Endothelial cell of umbilical vein (primary cell): ENCODE measurements around the gene SPDL1. TPM values are rescaled to one million over a fixed set of nuclear protein-coding genes. Genes with fewer than 3 reads are reported as not detected.
A peak's percentile ranks its signal among the peaks of the same experiment; 100 is the strongest.

Experiments
- BruUV-seq: library from RNA; stranded (reverse); fragments of 400-500 nt; replicated peaks from 2 replicates; lab custom pipeline; 2021; lab: Mats Ljungman, UMichigan
- CTCF ChIA-PET: fragments of 300-600, 350-600 bp; sonication (Branson Sonifier 250); formaldehyde crosslinking; loops from one replicate; lab custom pipeline; 2021; ENCODE audit warnings: antibody characterized with exemption, inconsistent platforms; lab: Charles Lee
- POLR2A ChIA-PET: fragments of 300-600, 350-600 bp; sonication (Branson Sonifier 250); formaldehyde crosslinking; loops from one replicate; lab custom pipeline; 2021; ENCODE audit warnings: antibody characterized with exemption, inconsistent platforms; lab: Charles Lee
- DNase-seq: peaks from one replicate; pipeline ENCODE4 v3.0.0-alpha.2; 2011; ENCODE audit warnings: low read depth, low spot score
- FAIRE-seq: peaks from 2 replicates; lab custom pipeline; 2011; peaks lifted over from hg19 to GRCh38; lab: Jason Lieb, UNC
- H2AFZ ChIP-seq: 2 replicates; pipeline ENCODE4 v1.6.0; 2012; ENCODE audit warnings: low read depth, low read length, control low read depth, inconsistent platforms
- H3K27ac ChIP-seq: 2 replicates; pipeline ENCODE4 v1.5.1; 2011; ENCODE audit warnings: low read depth, mild to moderate bottlenecking, control low read depth, low read length, moderate library complexity; ENCODE audit not compliant: insufficient read depth
- H3K27me3 ChIP-seq, 2 experiments: 2 replicates each; pipeline versions ENCODE4 v1.6.0 to v1.6.1; 2011; ENCODE audit warnings: low read length in 2 of 2, mixed read lengths in 1 of 2; ENCODE audit not compliant: control insufficient read depth in 2 of 2, insufficient read depth in 2 of 2
- H3K36me3 ChIP-seq, 2 experiments: 2 replicates in 1 of 2; 3 replicates in 1 of 2; pipeline ENCODE4 v1.5.1; 2011; ENCODE audit warnings: low read length in 2 of 2, mild to moderate bottlenecking in 1 of 2, moderate library complexity in 1 of 2; ENCODE audit not compliant: control insufficient read depth in 2 of 2, insufficient read depth in 2 of 2; ENCODE audit errors: extremely low read depth in 1 of 2
- H3K4me1 ChIP-seq: 3 replicates; pipeline ENCODE4 v1.5.1; 2011; ENCODE audit warnings: mild to moderate bottlenecking, low read length; ENCODE audit not compliant: control insufficient read depth, insufficient read depth; ENCODE audit errors: extremely low read depth
- H3K4me2 ChIP-seq: 2 replicates; pipeline ENCODE4 v1.6.1; 2011; ENCODE audit warnings: low read length, control low read depth, mixed read lengths; ENCODE audit not compliant: insufficient read depth
- H3K4me3 ChIP-seq, 3 experiments: fragments of 200-600 bp in 1 of 3; sonication (generic), shearing (Covaris generic) in 1 of 3; replicated peaks in 1 of 3; 2 replicates each; pipeline ENCODE4 v1.5.1; 2011 to 2016; ENCODE audit warnings: control low read depth in 3 of 3, low read length in 3 of 3, mild to moderate bottlenecking in 2 of 3, inconsistent platforms in 1 of 3, low read depth in 1 of 3, moderate library complexity in 1 of 3; ENCODE audit not compliant: insufficient read depth in 1 of 3
- H3K79me2 ChIP-seq: 2 replicates; pipeline ENCODE4 v1.6.0; 2012; ENCODE audit warnings: low read length, inconsistent platforms; ENCODE audit not compliant: control insufficient read depth, insufficient read depth
- H3K9ac ChIP-seq: replicated peaks from 2 replicates; pipeline ENCODE3; 2011; ENCODE audit warnings: low read length, control low read depth; ENCODE audit not compliant: insufficient read depth; ENCODE audit errors: extremely low read depth
- H3K9me1 ChIP-seq: replicated peaks from 3 replicates; pipeline ENCODE4 v1.6.0; 2011; ENCODE audit warnings: mild to moderate bottlenecking, low read length; ENCODE audit not compliant: control insufficient read depth, insufficient read depth; ENCODE audit errors: extremely low read depth
- H3K9me3 ChIP-seq: replicated peaks from 2 replicates; pipeline ENCODE4 v1.5.1; 2012; ENCODE audit warnings: low read length, inconsistent platforms; ENCODE audit not compliant: control insufficient read depth, insufficient read depth
- H4K20me1 ChIP-seq: replicated peaks from 2 replicates; pipeline ENCODE3; 2011; ENCODE audit warnings: mild to moderate bottlenecking, low read length; ENCODE audit not compliant: control insufficient read depth, insufficient read depth; ENCODE audit errors: extremely low read depth
- EZH2 ChIP-seq: IDR thresholded peaks from 2 replicates; pipeline ENCODE4 v1.6.1; 2012; ENCODE audit warnings: borderline replicate concordance, low read depth, mild to moderate bottlenecking, moderate library complexity, low read length, inconsistent platforms; ENCODE audit not compliant: severe bottlenecking
- FOS ChIP-seq: IDR thresholded peaks from 2 replicates; pipeline ENCODE4 v1.6.1; 2011; ENCODE audit warnings: mild to moderate bottlenecking, low read length, moderate library complexity, borderline replicate concordance; ENCODE audit not compliant: insufficient read depth
- GATA2 ChIP-seq: IDR thresholded peaks from 2 replicates; pipeline ENCODE4 v1.7.0; 2011; ENCODE audit warnings: low read depth, mild to moderate bottlenecking, moderate library complexity, mixed read lengths, low read length; ENCODE audit not compliant: insufficient read length, insufficient read depth
- JUN ChIP-seq: IDR thresholded peaks from 2 replicates; pipeline ENCODE4 v1.6.1; 2011; ENCODE audit warnings: borderline replicate concordance, low read depth; ENCODE audit not compliant: insufficient read length, insufficient read depth
- MYC ChIP-seq: IDR thresholded peaks from one replicate; pipeline ENCODE4 v1.6.1; 2011; ENCODE audit warnings: mild to moderate bottlenecking, low read depth, low read length
- POLR2A ChIP-seq: IDR thresholded peaks from 2 replicates; pipeline ENCODE4 v1.6.1; 2012; ENCODE audit warnings: low read depth, mild to moderate bottlenecking, control low read depth, low read length
- POLR2AphosphoS5 ChIP-seq: IDR thresholded peaks from 2 replicates; pipeline ENCODE4 v1.6.1; 2012; ENCODE audit warnings: low read depth, mild to moderate bottlenecking, control low read depth, low read length, moderate library complexity; ENCODE audit not compliant: insufficient read depth
- dilution Hi-C: fragments of 300-500 bp; cut with MboI; formaldehyde crosslinking; loops from one replicate; pipeline ENCODE4 v1.15.0; 2019; ENCODE audit warnings: low sequenced_read_pairs; ENCODE audit not compliant: extremely low pct_ligation_motif_present
- intact Hi-C: fragments of 100-400 bp; cut with micrococcal nuclease; formaldehyde crosslinking; loops from one replicate; pipeline ENCODE4 v1.10.0; 2022
- polyA plus RNA-seq, 4 experiments: library from polyadenylated mRNA; depleted of rRNA in 3 of 4; stranded (reverse) in 3 of 4; unstranded in 1 of 4; fragments of >200 nt; gene quantifications; 2 replicates each; pipeline versions ENCODE4 v1.2.1 to v1.2.3, GENCODE V29; 2011 to 2012; ENCODE audit warnings: missing spikeins in 1 of 4
- total RNA-seq: library from RNA; stranded (reverse); gene quantifications from 2 replicates; pipeline ENCODE4 v1.2.3, GENCODE V29; 2021
- TF ChIP-seq, protein P1 (sequence below): IDR thresholded peaks from 2 replicates; pipeline ENCODE4 v1.6.1; 2011; ENCODE audit not compliant: insufficient read depth, insufficient read length
- TF ChIP-seq, protein P2 (sequence below), 2 donors: IDR thresholded peaks; 1 replicate in 1 of 2; 2 replicates in 1 of 2; pipeline ENCODE4 v1.5.1; 2011; ENCODE audit warnings: low read length in 2 of 2, mild to moderate bottlenecking in 2 of 2, moderate library complexity in 2 of 2, control low read depth in 1 of 2, inconsistent platforms in 1 of 2, low read depth in 1 of 2; ENCODE audit not compliant: insufficient read depth in 1 of 2; ENCODE audit errors: extremely low read depth in 1 of 2

SPDL1 gene
- total and polyA plus RNA-seq, 2 donors (not counting 3 experiments of a cell fraction or from before 2014, with no cell fraction given), result 19.7 to 51.8 TPM

DNA sequence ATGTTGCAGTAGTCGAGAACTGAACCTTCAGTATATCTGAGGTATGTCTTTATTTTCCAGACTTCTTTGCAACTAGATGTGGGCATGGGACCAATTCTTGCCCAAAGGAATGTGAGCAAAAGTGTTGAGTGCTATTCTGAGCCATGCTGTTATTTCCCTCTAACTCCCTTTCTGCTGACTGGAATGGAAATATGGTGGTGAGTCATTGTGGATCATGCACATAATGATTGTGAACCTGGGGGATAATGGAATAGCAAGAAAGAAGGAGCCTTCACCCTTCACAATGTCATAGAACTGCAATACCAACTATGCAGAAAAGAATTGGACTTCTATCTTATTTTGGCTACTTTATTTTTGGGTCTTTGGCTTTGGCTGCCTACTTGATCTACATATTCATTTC is 43.2 kb downstream of the SPDL1 start:
- Histone ChIP-seq H3K4me2 (no peak overlapping the region), H4K20me1 (no peaks in the 10 kb centered on the region), H3K79me2 (no peaks in the 10 kb centered on the region), H3K9ac (no peak overlapping the region), H3K9me3 (no peaks in the 10 kb centered on the region), H3K36me3 (no peaks in the 10 kb centered on the region), H3K27ac (no peak overlapping the region), H2AFZ (no peak overlapping the region), H3K27me3 (no peaks in the 10 kb centered on the region), H3K4me3 (no peak overlapping the region), H3K9me1 (no peaks in the 10 kb centered on the region), H3K4me1 (peaks cover 2% of the 10 kb centered on the region)
- dilution Hi-C loops (no loop called here), intact Hi-C loops (no loop called here)
- ChIA-PET CTCF (no interaction called here), POLR2A (no interaction called here)
- BruUV-seq, result no TSS peak
- FAIRE-seq, result no peak
- no peak for TF ChIP-seq GATA2
- peak; percentile 90 for TF ChIP-seq FOS
- TF ChIP-seq POLR2A, result no peak
- TF ChIP-seq JUN, result peak; percentile 82
- TF ChIP-seq, protein P1, sequence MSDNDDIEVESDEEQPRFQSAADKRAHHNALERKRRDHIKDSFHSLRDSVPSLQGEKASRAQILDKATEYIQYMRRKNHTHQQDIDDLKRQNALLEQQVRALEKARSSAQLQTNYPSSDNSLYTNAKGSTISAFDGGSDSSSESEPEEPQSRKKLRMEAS, result no peak
- peak; percentile 75 for DNase-seq

DNA sequence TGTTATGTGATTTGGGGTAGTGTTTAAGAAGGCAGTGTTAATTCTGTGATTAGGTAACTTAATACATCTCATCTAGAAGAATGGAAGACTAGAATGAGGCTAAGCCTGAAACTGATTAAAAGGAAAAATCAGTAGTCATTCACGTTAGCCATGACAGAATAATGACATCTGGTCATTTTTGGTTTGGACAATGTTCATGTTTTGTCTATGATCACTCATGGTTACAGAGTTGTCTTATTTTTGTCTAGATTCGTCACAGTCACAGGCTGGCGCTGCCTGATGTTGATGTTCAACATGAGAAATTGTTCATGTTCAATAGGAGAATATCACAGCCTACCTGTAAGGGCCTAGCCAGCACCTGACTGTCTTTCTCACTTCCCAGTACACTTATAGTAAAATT is 44.0 kb downstream of the SPDL1 start:
- CTCF ChIA-PET, result no interaction called here
- no peak for DNase-seq
- intact Hi-C loops (no loop called here), dilution Hi-C loops (no loop called here)
- FAIRE-seq, result no peak
- POLR2A ChIA-PET, result no interaction called here
- Histone ChIP-seq H2AFZ (no peak overlapping the region), H3K4me2 (no peak overlapping the region), H3K9me3 (no peaks in the 10 kb centered on the region), H3K27ac (no peak overlapping the region), H3K4me1 (peaks cover 2% of the 10 kb centered on the region), H3K4me3 (no peak overlapping the region), H3K9me1 (no peaks in the 10 kb centered on the region), H3K36me3 (no peaks in the 10 kb centered on the region), H4K20me1 (no peaks in the 10 kb centered on the region), H3K79me2 (no peaks in the 10 kb centered on the region), H3K9ac (no peak overlapping the region), H3K27me3 (no peaks in the 10 kb centered on the region)
- BruUV-seq, result no TSS peak
- TF ChIP-seq POLR2A, result no peak
- TF ChIP-seq FOS, result no peak
- TF ChIP-seq, protein P1, result no peak
- no peak for TF ChIP-seq MYC
- no peak for TF ChIP-seq GATA2
- no peak for TF ChIP-seq POLR2AphosphoS5
- no peak for TF ChIP-seq EZH2
- no peak for TF ChIP-seq JUN
- TF ChIP-seq, protein P2, sequence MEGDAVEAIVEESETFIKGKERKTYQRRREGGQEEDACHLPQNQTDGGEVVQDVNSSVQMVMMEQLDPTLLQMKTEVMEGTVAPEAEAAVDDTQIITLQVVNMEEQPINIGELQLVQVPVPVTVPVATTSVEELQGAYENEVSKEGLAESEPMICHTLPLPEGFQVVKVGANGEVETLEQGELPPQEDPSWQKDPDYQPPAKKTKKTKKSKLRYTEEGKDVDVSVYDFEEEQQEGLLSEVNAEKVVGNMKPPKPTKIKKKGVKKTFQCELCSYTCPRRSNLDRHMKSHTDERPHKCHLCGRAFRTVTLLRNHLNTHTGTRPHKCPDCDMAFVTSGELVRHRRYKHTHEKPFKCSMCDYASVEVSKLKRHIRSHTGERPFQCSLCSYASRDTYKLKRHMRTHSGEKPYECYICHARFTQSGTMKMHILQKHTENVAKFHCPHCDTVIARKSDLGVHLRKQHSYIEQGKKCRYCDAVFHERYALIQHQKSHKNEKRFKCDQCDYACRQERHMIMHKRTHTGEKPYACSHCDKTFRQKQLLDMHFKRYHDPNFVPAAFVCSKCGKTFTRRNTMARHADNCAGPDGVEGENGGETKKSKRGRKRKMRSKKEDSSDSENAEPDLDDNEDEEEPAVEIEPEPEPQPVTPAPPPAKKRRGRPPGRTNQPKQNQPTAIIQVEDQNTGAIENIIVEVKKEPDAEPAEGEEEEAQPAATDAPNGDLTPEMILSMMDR (IDR thresholded peaks at IDR 0.05; ENCODE audit: extremely low read depth in 1 of 2, insufficient read depth in 1 of 2, low read depth in 1 of 2, low read length in 2 of 2), result no peak
